SK-MEL-5 (cell line): ENCODE data around the gene C11orf65. TPM values are rescaled to one million over a fixed set of nuclear protein-coding genes. Genes with fewer than 3 reads are reported as not detected.
A peak's percentile ranks its signal among the peaks of the same experiment; 100 is the strongest.

Experiments
- DNase-seq: peaks from one replicate; pipeline ENCODE4 v3.0.0-alpha.2; 2016; ENCODE audit warnings: low read depth, low spot score
- in situ Hi-C: cut with HindIII; loops from 2 replicates; pipeline ENCODE4 v1.10.0; 2016; ENCODE audit warnings: low sequenced_read_pairs, high pct_unique_total_duplicates, low pct_unique_long_range_greater_than_20kb
- polyA plus RNA-seq, 2 experiments: library from polyadenylated mRNA; depleted of rRNA; stranded (reverse); fragments of >200 nt; gene quantifications; 2 replicates each; pipeline ENCODE4 v1.2.3, GENCODE V29; 2015
- total RNA-seq: library from RNA; depleted of rRNA; stranded (reverse); fragments of >200 nt; shearing (Covaris generic); gene quantifications from 2 replicates; pipeline ENCODE4 v1.2.3, GENCODE V29; 2014; rRNA removed

C11orf65 gene
- 0.55 and 0.64 TPM in 2 replicates for total RNA-seq
- 0.20 and 0.98 TPM in 2 replicates for polyA plus RNA-seq (2015; cell fraction: cytosol; rRNA removed)
- polyA plus RNA-seq (2015; cell fraction: nucleus; rRNA removed), result 1.0 TPM in 1 of 2 replicates, not detected in the other

- in situ Hi-C loops, result no loop called here
- DNase-seq, result peak; percentile 96
Observed at GRCh38 chr11:108467091-108467823, at the start of gene C11orf65. TSS of gene C11orf65 (minus strand) at chr11:108467529. CDS start at chr11:108461559, 5,970 bp downstream.

- no peak for DNase-seq
- in situ Hi-C loops, result no loop called here
Observed at GRCh38 chr11:108516125-108516524, 48.8 kb upstream of the C11orf65 start.

- in situ Hi-C loops, result no loop called here
- DNase-seq, result no peak
Observed at GRCh38 chr11:108512708-108513107, 45.4 kb upstream of the C11orf65 start.

- in situ Hi-C loops, result no loop called here
- no peak for DNase-seq
Observed at GRCh38 chr11:108511851-108512474, 44.6 kb upstream of the C11orf65 start.

GRCh38 chr11:108508653-108509593 is 41.6 kb upstream of the C11orf65 start:
- in situ Hi-C loops, result no loop called here

GRCh38 chr11:108501396-108501795 is 34.1 kb upstream of the C11orf65 start:
- in situ Hi-C loops, result no loop called here
- DNase-seq, result no peak

More at GRCh38 chr11:108508653-108509593, 41.6 kb upstream of the C11orf65 start:
- DNase-seq, result peak; percentile 1

GRCh38 chr11:108500721-108501120 is 33.4 kb upstream of the C11orf65 start:
- no peak for DNase-seq
- in situ Hi-C loops, result no loop called here

GRCh38 chr11:108500169-108500568 is 32.8 kb upstream of the C11orf65 start:
- in situ Hi-C loops, result no loop called here
- no peak for DNase-seq

- DNase-seq, result no peak
- in situ Hi-C loops, result no loop called here
Observed at GRCh38 chr11:108498816-108499408, 31.6 kb upstream of the C11orf65 start.

- DNase-seq, result peak; percentile 30
- in situ Hi-C loops, result no loop called here
Observed at GRCh38 chr11:108498046-108498815, 30.9 kb upstream of the C11orf65 start, which contains the start of gene POGLUT3. TSS of gene POGLUT3 (minus strand) at chr11:108498384. CDS start at chr11:108498366, 18 bp downstream.

GRCh38 chr11:108497317-108498045 is 30.2 kb upstream of the C11orf65 start:
- peak; percentile 86 for DNase-seq
- in situ Hi-C loops, result no loop called here

GRCh38 chr11:108496643-108497256 is 29.4 kb upstream of the C11orf65 start:
- no peak for DNase-seq
- in situ Hi-C loops, result no loop called here

GRCh38 chr11:108495326-108495725 is 28.0 kb upstream of the C11orf65 start:
- no peak for DNase-seq
- in situ Hi-C loops, result no loop called here

GRCh38 chr11:108494182-108494581 is 26.9 kb upstream of the C11orf65 start:
- in situ Hi-C loops, result no loop called here
- no peak for DNase-seq

- in situ Hi-C loops, result no loop called here
Observed at GRCh38 chr11:108491936-108492335, 24.6 kb upstream of the C11orf65 start.

GRCh38 chr11:108486828-108487227 is 19.5 kb upstream of the C11orf65 start:
- no peak for DNase-seq

More at GRCh38 chr11:108491936-108492335, 24.6 kb upstream of the C11orf65 start:
- no peak for DNase-seq

More at GRCh38 chr11:108486828-108487227, 19.5 kb upstream of the C11orf65 start:
- in situ Hi-C loops, result no loop called here
